Pancreas (tissue), 10 donors: ENCODE measurements around the gene SLC25A17. TPM values are rescaled to one million over a fixed set of nuclear protein-coding genes. Genes with fewer than 3 reads are reported as not detected.

Experiments used
- ATAC-seq, 4 donors: fragments of 200-7000 bp; cut with Tn5 transposase; one replicate each; pipeline versions ENCODE4 v1.8.0 to v1.9.1; 2020; ENCODE audit warnings: mild to moderate bottlenecking in 4 of 4, moderate library complexity in 4 of 4
- DNase-seq, 6 donors: peaks; one replicate each; pipeline ENCODE4 v3.0.0-alpha.2; 2020
- FAIRE-seq: peaks from 2 replicates; lab custom pipeline; 2012; peaks lifted over from hg19 to GRCh38; lab: Jason Lieb, UNC
- H3K27ac ChIP-seq, 4 donors: fragments of 200-600 bp; sonication (generic); 1 replicate in 3 of 4; 2 replicates in 1 of 4; pipeline versions ENCODE4 v1.5.0 to v1.8.0; 2020
- H3K27me3 ChIP-seq, 4 donors: fragments of 200-600 bp; one replicate each; pipeline ENCODE4 v1.8.0; 2021
- H3K36me3 ChIP-seq, 3 donors: fragments of 200-600 bp; sonication (generic) in 1 of 3; one replicate each; pipeline versions ENCODE4 v1.5.0 to v1.8.0; 2020 to 2021
- H3K4me1 ChIP-seq, 3 donors: fragments of 200-600 bp; one replicate each; pipeline ENCODE4 v1.8.0; 2021
- H3K4me3 ChIP-seq, 4 donors: fragments of 200-600 bp; sonication (generic) in 2 of 4; one replicate each; pipeline versions ENCODE4 v1.5.0 to v1.8.0; 2020 to 2021
- H3K9me3 ChIP-seq, 4 donors: fragments of 200-600 bp; one replicate each; pipeline ENCODE4 v1.8.0; 2021
- WGBS, 2 donors: extraction: QIAGEN DNeasy Blood & Tissue Kit; methylation state at CpG; one replicate each; pipeline ENCODE4 v1.1.7; 2013; 5-methylcytosine and 5-hydroxymethylcytosine counted together
- intact Hi-C, 3 donors: fragments of 100-400 bp; cut with DNase I; formaldehyde crosslinking; loops; one replicate each; pipeline versions ENCODE4 v1.11.1 to v1.14.2; 2022
- polyA plus RNA-seq, 2 donors: library from polyadenylated mRNA; stranded (reverse); fragments of 200-250 nt; gene quantifications; one replicate each; pipeline ENCODE4 v1.2.3, GENCODE V29; 2013
- total RNA-seq, 6 donors: library from RNA; stranded (reverse); fragmentation: NEBNext Ultra II Directional in 4 of 6; extraction: Animal tissue kit (Norgen Biotek cat#: 25700) in 4 of 6; gene quantifications; one replicate each; pipeline versions ENCODE4 v1.2.1 to v1.2.4, GENCODE V29; 2021 to 2023
- TF ChIP-seq, protein P1 (sequence below), 4 donors: fragments of 200-600 bp; sonication (generic) in 3 of 4; IDR thresholded peaks; one replicate each; pipeline versions ENCODE4 v1.5.0 to v1.8.0; 2021; ENCODE audit warnings: antibody characterized with exemption in 4 of 4
- donor health status: healthy with polysubstance abuse.
- donor health status: DM: no; HTN: no; CAD: no; lungs with moderate emphysema.
- donor health status: DM: no; HTN: no; CAD: no.
- donor health status: control.
- donor health status: control.
- donor health status: Bipolar disorder and iron deficiency.
- donor health status: DM: yes; HTN: yes; CAD: no.
- donor health status: DM: no; HTN: no; CAD: no.
- donor health status: DM: no; HTN: no; CAD: no.
- donor health status: DM: yes; HTN: yes; CAD: no.

Gene SLC25A17
- total and polyA plus RNA-seq, 8 donors, result 5.8 to 15.6 (median 8.5) TPM

GRCh38 chr22:40808018-40808841 lies 10.9 kb downstream of the SLC25A17 start:
- ATAC-seq (no peak), DNase-seq (no peak), FAIRE-seq (no peak)
- Histone ChIP-seq H3K4me3 (no peak overlapping the region), H3K9me3 (no peaks in the 10 kb centered on the region), H3K27me3 (no peaks in the 10 kb centered on the region), H3K36me3 (no peaks in the 10 kb centered on the region), H3K27ac (no peak overlapping the region), H3K4me1 (no peaks in the 10 kb centered on the region)
- TF ChIP-seq, protein P1, sequence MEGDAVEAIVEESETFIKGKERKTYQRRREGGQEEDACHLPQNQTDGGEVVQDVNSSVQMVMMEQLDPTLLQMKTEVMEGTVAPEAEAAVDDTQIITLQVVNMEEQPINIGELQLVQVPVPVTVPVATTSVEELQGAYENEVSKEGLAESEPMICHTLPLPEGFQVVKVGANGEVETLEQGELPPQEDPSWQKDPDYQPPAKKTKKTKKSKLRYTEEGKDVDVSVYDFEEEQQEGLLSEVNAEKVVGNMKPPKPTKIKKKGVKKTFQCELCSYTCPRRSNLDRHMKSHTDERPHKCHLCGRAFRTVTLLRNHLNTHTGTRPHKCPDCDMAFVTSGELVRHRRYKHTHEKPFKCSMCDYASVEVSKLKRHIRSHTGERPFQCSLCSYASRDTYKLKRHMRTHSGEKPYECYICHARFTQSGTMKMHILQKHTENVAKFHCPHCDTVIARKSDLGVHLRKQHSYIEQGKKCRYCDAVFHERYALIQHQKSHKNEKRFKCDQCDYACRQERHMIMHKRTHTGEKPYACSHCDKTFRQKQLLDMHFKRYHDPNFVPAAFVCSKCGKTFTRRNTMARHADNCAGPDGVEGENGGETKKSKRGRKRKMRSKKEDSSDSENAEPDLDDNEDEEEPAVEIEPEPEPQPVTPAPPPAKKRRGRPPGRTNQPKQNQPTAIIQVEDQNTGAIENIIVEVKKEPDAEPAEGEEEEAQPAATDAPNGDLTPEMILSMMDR (IDR thresholded peaks at IDR 0.05), result no peak
- intact Hi-C loops, result no loop called here
- WGBS, 2 donors, result 72 to 77% methylated on average over 6 of the region's 6 CpGs

DNA sequence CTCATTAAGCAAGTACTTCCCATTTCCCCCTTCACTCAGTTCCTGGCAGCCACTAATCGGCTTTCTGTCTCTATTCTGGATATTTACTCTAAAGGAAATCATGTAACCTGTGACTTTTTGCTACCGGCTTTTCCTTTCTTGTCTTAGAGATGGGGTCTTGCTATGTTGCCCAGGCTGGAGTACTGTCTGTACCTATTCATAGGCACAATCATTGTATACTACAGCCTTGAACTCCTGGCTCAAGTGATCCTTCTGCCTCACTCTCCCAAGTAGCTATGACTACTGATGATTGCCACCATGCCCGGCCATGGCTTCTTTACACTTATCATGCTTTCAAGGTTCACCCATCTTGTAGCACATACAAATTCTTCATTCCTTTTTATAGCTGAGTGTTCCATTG lies 12.4 kb downstream of the SLC25A17 start:
- no peak for FAIRE-seq
- no peak overlapping the region for H3K4me3 ChIP-seq
- 83 to 89% methylated on average over 3 of the region's 3 CpGs for WGBS, 2 donors
- no peak overlapping the region for H3K27ac ChIP-seq
- H3K36me3 ChIP-seq, result no peaks in the 10 kb centered on the region
- intact Hi-C loops, result no loop called here
- TF ChIP-seq, protein P1 (IDR thresholded peaks at IDR 0.05), result no peak
- H3K9me3 ChIP-seq, result no peaks in the 10 kb centered on the region
- no peak for ATAC-seq
- H3K27me3 ChIP-seq, result no peaks in the 10 kb centered on the region
- no peaks in the 10 kb centered on the region for H3K4me1 ChIP-seq
- no peak for DNase-seq

DNA sequence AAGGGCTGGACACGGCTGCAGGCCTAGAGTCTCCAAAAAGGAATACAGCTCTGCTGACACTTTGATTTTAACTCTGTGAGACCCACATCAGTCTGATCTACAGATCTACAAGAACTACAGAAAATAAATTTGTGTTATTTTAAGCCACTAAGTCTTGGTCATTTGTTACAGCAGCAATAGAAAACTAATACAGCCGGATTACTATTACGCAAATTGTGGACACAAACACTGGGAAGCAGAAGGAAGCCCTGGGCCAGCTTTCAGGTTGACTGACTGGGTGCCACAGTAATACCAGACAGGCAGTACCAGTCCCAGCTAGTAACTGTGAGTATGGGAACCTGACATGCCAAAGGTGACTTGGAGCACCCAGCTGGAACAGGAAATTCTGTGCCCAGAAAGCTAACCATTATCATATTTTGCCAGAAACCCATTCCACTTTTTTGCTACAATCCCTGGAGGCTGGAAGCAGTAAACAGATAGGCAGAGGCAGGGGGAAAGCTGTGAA lies 13.4 kb downstream of the SLC25A17 start:
- Histone ChIP-seq H3K4me1 (no peaks in the 10 kb centered on the region), H3K27ac (no peak overlapping the region), H3K27me3 (no peaks in the 10 kb centered on the region), H3K36me3 (no peaks in the 10 kb centered on the region), H3K4me3 (no peak overlapping the region), H3K9me3 (no peaks in the 10 kb centered on the region)
- intact Hi-C loops, result no loop called here
- no peak for ATAC-seq
- WGBS, 2 donors, result 96% methylated on average over 3 of the region's 3 CpGs
- TF ChIP-seq, protein P1 (IDR thresholded peaks at IDR 0.05), result no peak
- FAIRE-seq, result no peak
- DNase-seq, result no peak

- DNase-seq, result no peak
- WGBS, 2 donors, result 92 to 96% methylated on average over 4 of the region's 4 CpGs
- no peak overlapping the region for H3K4me3 ChIP-seq
- H3K27me3 ChIP-seq, result no peaks in the 10 kb centered on the region
- ATAC-seq, result no peak
- no peaks in the 10 kb centered on the region for H3K9me3 ChIP-seq
- TF ChIP-seq, protein P1 (IDR thresholded peaks at IDR 0.05), result no peak
- no peak overlapping the region for H3K27ac ChIP-seq
- FAIRE-seq, result no peak
- no peaks in the 10 kb centered on the region for H3K4me1 ChIP-seq
- intact Hi-C loops, result no loop called here
- H3K36me3 ChIP-seq, result no peaks in the 10 kb centered on the region
Measured at GRCh38 chr22:40805239-40805638, 13.9 kb downstream of the SLC25A17 start.

DNA sequence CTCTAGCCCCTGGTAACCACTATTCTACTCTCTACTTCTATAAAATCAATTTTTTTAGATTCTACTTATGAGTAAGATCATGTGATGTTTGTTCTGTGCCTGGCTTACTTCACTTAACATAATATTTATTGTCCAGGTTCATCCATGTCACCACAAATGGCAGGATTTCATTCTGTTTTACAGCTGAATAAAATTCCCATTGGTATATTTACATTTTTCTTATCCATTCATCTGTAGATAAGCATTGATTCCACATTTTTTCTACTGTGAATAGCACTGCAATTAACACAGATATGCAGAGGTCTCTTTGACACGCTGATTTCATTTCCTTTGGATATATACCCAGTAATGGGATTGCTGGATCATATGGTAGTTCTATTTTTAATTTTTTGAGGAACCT lies 15.8 kb downstream of the SLC25A17 start:
- no peak for FAIRE-seq

More for the DNA sequence above, 15.8 kb downstream of the SLC25A17 start:
- TF ChIP-seq, protein P1 (IDR thresholded peaks at IDR 0.05), result no peak
- Histone ChIP-seq H3K4me3 (no peak overlapping the region), H3K9me3 (no peaks in the 10 kb centered on the region), H3K27ac (no peak overlapping the region), H3K27me3 (no peaks in the 10 kb centered on the region), H3K36me3 (no peaks in the 10 kb centered on the region), H3K4me1 (no peaks in the 10 kb centered on the region)
- DNase-seq, result no peak
- 57 to 74% methylated on average over 1 of the region's 1 CpG for WGBS, 2 donors
- intact Hi-C loops, result no loop called here
- no peak for ATAC-seq
